ENCODE results near the gene IL2RA. TPM values are rescaled to one million over a fixed set of nuclear protein-coding genes. Genes with fewer than 3 reads are reported as not detected.

Gene IL2RA
- total and polyA plus RNA-seq, 4 experiments from 2014 or later, result 15.1 to 29.9 (median 20.4) TPM

DNA sequence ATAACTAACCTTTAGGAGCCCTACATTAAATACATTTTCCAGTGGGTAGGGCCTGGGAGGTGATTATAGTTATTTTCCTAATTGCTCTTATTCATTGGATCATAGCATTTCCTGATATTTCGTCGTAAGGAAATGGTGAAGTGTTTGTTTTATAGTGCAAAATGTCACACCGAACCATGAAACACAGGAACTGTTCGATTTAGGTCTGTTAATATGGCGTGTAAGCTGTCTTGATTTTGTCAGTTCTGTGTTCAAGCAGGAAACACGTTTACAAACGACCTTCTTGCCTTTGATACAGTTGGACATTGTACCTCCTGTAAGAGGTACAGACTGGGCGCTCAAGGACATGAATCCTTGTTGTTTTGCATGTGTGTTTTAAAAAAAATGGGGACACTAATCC lies 41.4 kb upstream of the IL2RA start:
- POLR2A ChIA-PET (ENCODE audit: partially characterized antibody), result no interaction called here
- H3K27me3 Mint-ChIP-seq, result no peaks in the 10 kb centered on the region
- CTCF ChIA-PET (ENCODE audit: partially characterized antibody), result interaction anchor here (8.7 kb wide), 1 partner anchor 46 kb away, joined by 106 read pairs; no protein-coding TSS in a partner anchor

DNA sequence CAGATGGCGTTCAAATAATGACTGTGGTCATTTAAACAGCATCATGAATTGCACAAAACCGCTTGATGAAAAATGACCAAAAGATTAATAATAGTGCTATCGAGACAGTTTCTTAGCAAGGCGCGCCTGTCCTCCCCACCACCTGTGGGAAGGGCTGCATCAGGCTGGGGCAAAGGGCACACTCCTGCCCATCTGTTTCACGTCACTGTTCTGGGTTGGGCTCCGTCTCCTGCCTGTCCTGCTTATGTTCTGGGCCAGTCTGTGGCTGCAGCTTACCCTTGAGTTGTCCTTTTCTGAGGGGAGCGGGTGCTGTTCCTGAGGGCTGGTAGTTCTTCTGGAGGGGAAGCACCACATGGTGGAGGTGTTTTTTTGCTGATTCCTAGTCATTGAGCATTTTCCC lies 40.0 kb upstream of the IL2RA start:
- Histone ChIP-seq H3K4me3 (ENCODE audit: low read length in 2 of 2) (no peak overlapping the region), H3K4me1 (ENCODE audit: insufficient read depth, low read length) (no peaks in the 10 kb centered on the region), H3K27me3 (ENCODE audit: insufficient read depth, low read length) (no peaks in the 10 kb centered on the region), H3K27ac (ENCODE audit: low read depth, low read length) (no peak overlapping the region), H3K36me3 (ENCODE audit: insufficient read depth, low read length) (peaks cover 55% of the 10 kb centered on the region), H3K9me3 (ENCODE audit: control insufficient read depth in 1 of 2, low read length in 2 of 2) (no peaks in the 10 kb centered on the region)
- Mint-ChIP-seq H3K36me3 (peaks cover 54 to 81% of the 10 kb centered on the region in 2 donors), H3K9me3 (no peaks in the 10 kb centered on the region), H3K27me3 (no peaks in the 10 kb centered on the region), H3K4me3 (no peak overlapping the region), H3K27ac (peak overlapping the region in 2 of 7 donors; percentile 70 to 85), H3K4me1 (peaks cover 14 to 26% (median 17%) of the 10 kb centered on the region in 4 donors)
- CTCF ChIA-PET (ENCODE audit: partially characterized antibody), result no interaction called here
- no peak for DNase-seq
- intact Hi-C loops (cut with micrococcal nuclease), result no loop called here
- POLR2A ChIA-PET (ENCODE audit: partially characterized antibody), result no interaction called here

More for the DNA sequence above, 41.4 kb upstream of the IL2RA start:
- Histone ChIP-seq H3K9me3 (ENCODE audit: control insufficient read depth in 1 of 2, low read length in 2 of 2) (no peaks in the 10 kb centered on the region), H3K36me3 (ENCODE audit: insufficient read depth, low read length) (peaks cover 56% of the 10 kb centered on the region), H3K4me1 (ENCODE audit: insufficient read depth, low read length) (peaks cover 7% of the 10 kb centered on the region), H3K27ac (ENCODE audit: low read depth, low read length) (no peak overlapping the region), H3K27me3 (ENCODE audit: insufficient read depth, low read length) (no peaks in the 10 kb centered on the region), H3K4me3 (ENCODE audit: low read length in 2 of 2) (no peak overlapping the region)
- Mint-ChIP-seq H3K4me1 (peaks cover 13 to 24% (median 18%) of the 10 kb centered on the region in 4 donors), H3K9me3 (no peaks in the 10 kb centered on the region), H3K27ac (peak overlapping the region in 4 of 7 donors; percentile 14 to 83 (median 62)), H3K36me3 (peaks cover 47 to 79% of the 10 kb centered on the region in 2 donors), H3K4me3 (no peak overlapping the region)
- intact Hi-C loops (cut with micrococcal nuclease), result no loop called here
- DNase-seq, result no peak

DNA sequence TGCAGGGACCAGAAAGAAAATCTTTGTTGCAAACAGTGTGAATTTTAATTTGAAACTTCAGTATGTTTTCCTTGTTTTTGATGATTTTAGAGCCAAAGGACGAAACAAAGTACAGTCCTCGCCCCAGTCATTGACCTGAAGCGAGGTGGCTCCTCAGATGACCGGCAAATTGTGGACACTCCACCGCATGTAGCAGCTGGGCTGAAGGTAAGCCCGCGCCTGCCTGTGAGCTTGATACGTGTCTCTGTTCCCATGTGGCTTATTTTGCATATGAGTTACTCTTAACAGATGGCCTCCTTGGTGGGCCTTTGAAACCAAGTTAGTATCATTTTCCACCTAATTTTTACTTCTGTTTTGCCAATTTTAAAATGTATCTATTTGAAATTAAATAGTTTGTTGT lies 39.0 kb upstream of the IL2RA start:
- POLR2A ChIA-PET (ENCODE audit: partially characterized antibody), result interaction anchor here (0.6 kb wide), 1 partner anchor 310 kb away, joined by 3 read pairs; no protein-coding TSS in a partner anchor
- intact Hi-C loops (cut with micrococcal nuclease), result no loop called here
- no peaks in the 10 kb centered on the region for H3K27me3 Mint-ChIP-seq
- CTCF ChIA-PET (ENCODE audit: partially characterized antibody), result interaction anchor here (0.9 kb wide), 1 partner anchor 101 kb away, joined by 3 read pairs; the partner anchor contains the start of gene PFKFB3
- H3K4me3 ChIP-seq (ENCODE audit: low read length in 2 of 2), result no peak overlapping the region
- peaks cover 57% of the 10 kb centered on the region for H3K36me3 ChIP-seq (ENCODE audit: insufficient read depth, low read length)
- H3K27me3 ChIP-seq (ENCODE audit: insufficient read depth, low read length), result no peaks in the 10 kb centered on the region
- H3K4me1 ChIP-seq (ENCODE audit: insufficient read depth, low read length), result peaks cover 2% of the 10 kb centered on the region
- H3K9me3 ChIP-seq (ENCODE audit: control insufficient read depth in 1 of 2, low read length in 2 of 2), result no peaks in the 10 kb centered on the region
- H3K27ac ChIP-seq (ENCODE audit: low read depth, low read length), result no peak overlapping the region
- H3K4me3 Mint-ChIP-seq, result no peak overlapping the region
- DNase-seq, result no peak
- H3K4me1 Mint-ChIP-seq, result peaks cover 14 to 31% (median 17%) of the 10 kb centered on the region in 4 donors
- H3K9me3 Mint-ChIP-seq, result no peaks in the 10 kb centered on the region
- peak overlapping the region in 2 of 7 donors; percentile 38 to 57 for H3K27ac Mint-ChIP-seq
- peaks cover 51 to 75% of the 10 kb centered on the region in 2 donors for H3K36me3 Mint-ChIP-seq

- intact Hi-C loops (cut with micrococcal nuclease), result no loop called here
- Histone ChIP-seq H3K9me3 (ENCODE audit: control insufficient read depth in 1 of 2, low read length in 2 of 2) (no peaks in the 10 kb centered on the region), H3K4me1 (ENCODE audit: insufficient read depth, low read length) (peaks cover 8% of the 10 kb centered on the region), H3K4me3 (ENCODE audit: low read length in 2 of 2) (no peak overlapping the region), H3K27me3 (ENCODE audit: insufficient read depth, low read length) (no peaks in the 10 kb centered on the region), H3K36me3 (ENCODE audit: insufficient read depth, low read length) (peaks cover 53% of the 10 kb centered on the region), H3K27ac (ENCODE audit: low read depth, low read length) (no peak overlapping the region)
- POLR2A ChIA-PET (ENCODE audit: partially characterized antibody), result no interaction called here
- Mint-ChIP-seq H3K36me3 (peaks cover 47 to 70% of the 10 kb centered on the region in 2 donors), H3K4me1 (peaks cover 18 to 39% (median 22%) of the 10 kb centered on the region in 4 donors), H3K9me3 (no peaks in the 10 kb centered on the region), H3K27ac (peak overlapping the region in 5 of 7 donors; percentile 16 to 68 (median 43)), H3K27me3 (no peaks in the 10 kb centered on the region), H3K4me3 (no peak overlapping the region)
- DNase-seq, result no peak
- CTCF ChIA-PET (ENCODE audit: partially characterized antibody), result interaction anchor here (0.9 to 1.1 kb wide), 2 partner anchors 14 to 102 kb away, joined by 3 read pairs; partner anchors contain the start of gene PFKFB3
Measured at GRCh38 chr10:6100370-6100769, 38.2 kb upstream of the IL2RA start.

DNA sequence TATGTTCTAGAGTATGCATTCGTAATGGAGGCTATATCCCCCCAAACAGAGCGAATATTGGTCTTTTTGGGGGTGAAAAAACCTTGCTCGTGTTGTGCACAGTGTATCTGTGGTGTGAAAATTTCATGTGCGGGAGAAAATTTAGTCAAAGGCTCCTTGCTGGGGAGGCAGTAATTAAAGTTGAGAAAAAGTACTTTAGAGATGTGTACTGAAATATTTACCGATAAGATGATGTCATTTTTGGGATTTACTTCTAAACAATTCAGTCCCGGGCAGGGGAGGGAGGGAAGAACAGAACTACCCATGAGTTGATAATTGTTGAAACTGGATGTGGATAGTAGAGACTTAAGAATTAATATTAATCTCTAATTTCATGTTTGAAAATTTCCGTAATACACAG lies 36.0 kb upstream of the IL2RA start:
- Mint-ChIP-seq H3K9me3 (no peaks in the 10 kb centered on the region), H3K27ac (peak overlapping the region in 1 of 7 donors; percentile 65), H3K36me3 (peaks cover 39 to 54% of the 10 kb centered on the region in 2 donors), H3K4me1 (peaks cover 22 to 47% (median 31%) of the 10 kb centered on the region in 4 donors), H3K27me3 (no peaks in the 10 kb centered on the region), H3K4me3 (no peak overlapping the region)
- Histone ChIP-seq H3K27me3 (ENCODE audit: insufficient read depth, low read length) (no peaks in the 10 kb centered on the region), H3K27ac (ENCODE audit: low read depth, low read length) (no peak overlapping the region), H3K9me3 (ENCODE audit: control insufficient read depth in 1 of 2, low read length in 2 of 2) (no peaks in the 10 kb centered on the region), H3K4me3 (ENCODE audit: low read length in 2 of 2) (no peak overlapping the region), H3K36me3 (ENCODE audit: insufficient read depth, low read length) (peaks cover 36% of the 10 kb centered on the region), H3K4me1 (ENCODE audit: insufficient read depth, low read length) (peaks cover 17% of the 10 kb centered on the region)
- CTCF ChIA-PET (ENCODE audit: partially characterized antibody), result interaction anchor here (3.1 kb wide), 1 partner anchor 304 kb away, joined by 12 read pairs; no protein-coding TSS in a partner anchor
- no peak for DNase-seq
- intact Hi-C loops (cut with micrococcal nuclease), result no loop called here
- POLR2A ChIA-PET (ENCODE audit: partially characterized antibody), result no interaction called here

GRCh38 chr10:6097063-6097462 lies 34.9 kb upstream of the IL2RA start:
- H3K4me1 Mint-ChIP-seq, result peaks cover 29 to 54% (median 38%) of the 10 kb centered on the region in 4 donors
- peak overlapping the region in 2 of 7 donors; percentile 2 to 43 for H3K27ac Mint-ChIP-seq
- no peaks in the 10 kb centered on the region for H3K9me3 ChIP-seq (ENCODE audit: control insufficient read depth in 1 of 2, low read length in 2 of 2)
- H3K27me3 ChIP-seq (ENCODE audit: insufficient read depth, low read length), result no peaks in the 10 kb centered on the region
- H3K27me3 Mint-ChIP-seq, result no peaks in the 10 kb centered on the region
- H3K36me3 Mint-ChIP-seq, result peaks cover 32 to 49% of the 10 kb centered on the region in 2 donors
- H3K27ac ChIP-seq (ENCODE audit: low read depth, low read length), result no peak overlapping the region
- H3K36me3 ChIP-seq (ENCODE audit: insufficient read depth, low read length), result peaks cover 25% of the 10 kb centered on the region
- no peak overlapping the region for H3K4me3 Mint-ChIP-seq
- no peak overlapping the region for H3K4me3 ChIP-seq (ENCODE audit: low read length in 2 of 2)
- DNase-seq, result no peak
- peaks cover 26% of the 10 kb centered on the region for H3K4me1 ChIP-seq (ENCODE audit: insufficient read depth, low read length)
- POLR2A ChIA-PET (ENCODE audit: partially characterized antibody), result no interaction called here
- intact Hi-C loops (cut with micrococcal nuclease), result no loop called here
- no peaks in the 10 kb centered on the region for H3K9me3 Mint-ChIP-seq
- CTCF ChIA-PET (ENCODE audit: partially characterized antibody), result interaction anchor here (0.8 to 3.1 kb wide), 5 partner anchors 9 to 305 kb away, joined by 3 to 12 read pairs (median 6); no protein-coding TSS in a partner anchor

GRCh38 chr10:6095810-6096570 lies 33.8 kb upstream of the IL2RA start:
- H3K4me1 Mint-ChIP-seq, result peaks cover 37 to 65% (median 48%) of the 10 kb centered on the region in 4 donors
- POLR2A ChIA-PET (ENCODE audit: partially characterized antibody), result interaction anchor here (0.7 kb wide), 1 partner anchor 314 kb away, joined by 3 read pairs; no protein-coding TSS in a partner anchor
- no peak overlapping the region for H3K27ac ChIP-seq (ENCODE audit: low read depth, low read length)

More at GRCh38 chr10:6095810-6096570, 33.8 kb upstream of the IL2RA start:
- Mint-ChIP-seq H3K4me3 (no peak overlapping the region), H3K27me3 (no peaks in the 10 kb centered on the region), H3K9me3 (no peaks in the 10 kb centered on the region), H3K36me3 (peaks cover 28 to 38% of the 10 kb centered on the region in 2 donors), H3K27ac (peak overlapping the region in 4 of 7 donors; percentile 10 to 42 (median 26))
- peaks cover 37% of the 10 kb centered on the region for H3K4me1 ChIP-seq (ENCODE audit: insufficient read depth, low read length)
- intact Hi-C loops (cut with micrococcal nuclease), result no loop called here
- H3K9me3 ChIP-seq (ENCODE audit: control insufficient read depth in 1 of 2, low read length in 2 of 2), result no peaks in the 10 kb centered on the region
- CTCF ChIA-PET (ENCODE audit: partially characterized antibody), result interaction anchor here (1.3 to 3.1 kb wide), 4 partner anchors 9 to 306 kb away, joined by 4 to 12 read pairs (median 6); no protein-coding TSS in a partner anchor
- peaks cover 16% of the 10 kb centered on the region for H3K36me3 ChIP-seq (ENCODE audit: insufficient read depth, low read length)
- DNase-seq, result no peak
- H3K4me3 ChIP-seq (ENCODE audit: low read length in 2 of 2), result no peak overlapping the region
- no peaks in the 10 kb centered on the region for H3K27me3 ChIP-seq (ENCODE audit: insufficient read depth, low read length)

Data from CD4-positive, alpha-beta memory T cell (primary cell).